ENCODE measurements around the gene SH3RF1.

The SH3RF1 gene

GRCh38 chr4:169094656-169095231 is 176.0 kb downstream of the SH3RF1 start:
- Histone ChIP-seq H2AFZ (ENCODE audit: low read length) (no peak overlapping the region), H3K27me3 (ENCODE audit: control insufficient read depth in 3 of 3, insufficient read depth in 3 of 3, low read depth in 1 of 3, low read length in 3 of 3) (no peaks in the 10 kb centered on the region), H4K8ac (ENCODE audit: low read depth, low read length) (no peak overlapping the region), H4K91ac (ENCODE audit: low read depth, low read length, poor library complexity) (no peak overlapping the region), H2AK5ac (ENCODE audit: low read depth, low read length) (no peak overlapping the region), H3K23ac (ENCODE audit: low read depth, low read length, poor library complexity) (no peak overlapping the region), H2BK12ac (ENCODE audit: low read length) (no peak overlapping the region), H3K79me1 (ENCODE audit: low read depth, low read length) (no peaks in the 10 kb centered on the region), H2BK5ac (ENCODE audit: low read length) (no peak overlapping the region), H3K27ac (replicated peaks; ENCODE audit: low read length) (no peak overlapping the region), H3K4me3 (ENCODE audit: low read length in 2 of 2) (no peak overlapping the region), H3K9me3 (replicated peaks in 1 of 2; ENCODE audit: control insufficient read depth in 2 of 2, insufficient read depth in 1 of 2, low read depth in 1 of 2, low read length in 2 of 2) (peaks cover 9 to 29% of the 10 kb centered on the region in 2 donors), H3K14ac (ENCODE audit: low read length) (no peak overlapping the region), H3K4me1 (ENCODE audit: control insufficient read depth in 2 of 2, insufficient read depth in 1 of 2, low read depth in 1 of 2, low read length in 2 of 2) (peaks cover 0 to 3% of the 10 kb centered on the region in 2 donors), H3K4me2 (ENCODE audit: insufficient read depth, low read length, poor library complexity, severe bottlenecking) (no peak overlapping the region), H2BK15ac (ENCODE audit: low read length) (no peak overlapping the region), H3K9ac (ENCODE audit: low read depth, low read length, poor library complexity) (no peak overlapping the region), H2BK120ac (ENCODE audit: low read depth, low read length) (no peak overlapping the region), H3K36me3 (replicated peaks in 1 of 2; ENCODE audit: control insufficient read depth in 2 of 2, insufficient read depth in 2 of 2, low read length in 2 of 2) (peaks cover 18 to 74% of the 10 kb centered on the region in 2 donors), H3K18ac (ENCODE audit: low read length) (no peak overlapping the region), H3K4ac (ENCODE audit: low read length) (no peak overlapping the region)
- no CpG with 5 or more reads among the region's 4 CpGs for WGBS, 2 donors (ENCODE audit: extremely low coverage in 2 of 2, insufficient read length in 2 of 2, insufficient replicate concordance in 1 of 2)
- no peak for DNase-seq (ENCODE audit: low spot score)

DNA sequence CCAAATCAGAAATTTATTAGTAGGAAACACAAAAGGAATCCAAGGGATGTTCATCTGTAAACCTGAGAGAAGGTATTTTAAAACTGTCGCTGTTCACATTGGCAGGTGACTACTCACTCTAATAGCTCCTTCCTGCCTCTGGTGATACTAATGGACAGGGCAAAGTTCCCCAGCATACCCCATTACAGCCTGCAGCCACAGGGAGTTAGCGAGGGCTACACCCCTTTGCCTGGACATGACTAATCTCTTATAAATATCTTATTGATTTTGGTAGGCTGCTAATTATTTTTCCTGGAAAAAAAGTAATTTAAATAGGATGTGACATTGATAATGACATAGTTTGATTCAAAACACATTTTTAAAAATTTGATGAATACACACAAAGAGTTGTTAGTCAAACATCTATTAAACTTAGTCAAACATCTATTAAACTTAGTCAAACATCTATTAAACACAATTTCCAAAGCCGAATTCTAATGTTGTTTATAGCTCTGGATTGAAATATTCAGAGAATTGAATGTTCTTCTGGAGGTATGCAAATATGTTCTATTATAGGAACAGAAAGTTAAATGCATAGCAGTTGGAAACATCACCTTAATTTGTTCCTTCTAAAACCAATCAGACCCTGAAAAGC is 177.8 kb downstream of the SH3RF1 start:
- no peaks in the 10 kb centered on the region for H3K79me1 ChIP-seq (ENCODE audit: low read depth, low read length)
- no peak overlapping the region for H2BK120ac ChIP-seq (ENCODE audit: low read depth, low read length)
- H2BK15ac ChIP-seq (ENCODE audit: low read length), result no peak overlapping the region
- no peak overlapping the region for H2BK12ac ChIP-seq (ENCODE audit: low read length)
- no peak overlapping the region for H3K4ac ChIP-seq (ENCODE audit: low read length)
- no peak for DNase-seq (ENCODE audit: low spot score)
- no peak overlapping the region for H4K8ac ChIP-seq (ENCODE audit: low read depth, low read length)
- WGBS, 2 donors (ENCODE audit: extremely low coverage in 2 of 2, insufficient read length in 2 of 2, insufficient replicate concordance in 1 of 2), result no CpG with 5 or more reads among the region's 3 CpGs
- peaks cover 0 to 3% of the 10 kb centered on the region in 2 donors for H3K4me1 ChIP-seq (ENCODE audit: control insufficient read depth in 2 of 2, insufficient read depth in 1 of 2, low read depth in 1 of 2, low read length in 2 of 2)
- no peak overlapping the region for H2BK5ac ChIP-seq (ENCODE audit: low read length)
- H2AK5ac ChIP-seq (ENCODE audit: low read depth, low read length), result no peak overlapping the region
- no peak overlapping the region for H3K4me2 ChIP-seq (ENCODE audit: insufficient read depth, low read length, poor library complexity, severe bottlenecking)
- H3K27ac ChIP-seq (replicated peaks; ENCODE audit: low read length), result no peak overlapping the region
- H3K23ac ChIP-seq (ENCODE audit: low read depth, low read length, poor library complexity), result no peak overlapping the region
- H2AFZ ChIP-seq (ENCODE audit: low read length), result no peak overlapping the region
- peaks cover 9 to 31% of the 10 kb centered on the region in 2 donors for H3K9me3 ChIP-seq (replicated peaks in 1 of 2; ENCODE audit: control insufficient read depth in 2 of 2, insufficient read depth in 1 of 2, low read depth in 1 of 2, low read length in 2 of 2)
- H3K36me3 ChIP-seq (replicated peaks in 1 of 2; ENCODE audit: control insufficient read depth in 2 of 2, insufficient read depth in 2 of 2, low read length in 2 of 2), result peaks cover 17 to 67% of the 10 kb centered on the region in 2 donors
- H3K4me3 ChIP-seq (ENCODE audit: low read length in 2 of 2), result no peak overlapping the region
- H4K91ac ChIP-seq (ENCODE audit: low read depth, low read length, poor library complexity), result no peak overlapping the region
- no peaks in the 10 kb centered on the region for H3K27me3 ChIP-seq (ENCODE audit: control insufficient read depth in 3 of 3, insufficient read depth in 3 of 3, low read depth in 1 of 3, low read length in 3 of 3)
- no peak overlapping the region for H3K14ac ChIP-seq (ENCODE audit: low read length)
- H3K18ac ChIP-seq (ENCODE audit: low read length), result no peak overlapping the region
- H3K9ac ChIP-seq (ENCODE audit: low read depth, low read length, poor library complexity), result no peak overlapping the region

DNA sequence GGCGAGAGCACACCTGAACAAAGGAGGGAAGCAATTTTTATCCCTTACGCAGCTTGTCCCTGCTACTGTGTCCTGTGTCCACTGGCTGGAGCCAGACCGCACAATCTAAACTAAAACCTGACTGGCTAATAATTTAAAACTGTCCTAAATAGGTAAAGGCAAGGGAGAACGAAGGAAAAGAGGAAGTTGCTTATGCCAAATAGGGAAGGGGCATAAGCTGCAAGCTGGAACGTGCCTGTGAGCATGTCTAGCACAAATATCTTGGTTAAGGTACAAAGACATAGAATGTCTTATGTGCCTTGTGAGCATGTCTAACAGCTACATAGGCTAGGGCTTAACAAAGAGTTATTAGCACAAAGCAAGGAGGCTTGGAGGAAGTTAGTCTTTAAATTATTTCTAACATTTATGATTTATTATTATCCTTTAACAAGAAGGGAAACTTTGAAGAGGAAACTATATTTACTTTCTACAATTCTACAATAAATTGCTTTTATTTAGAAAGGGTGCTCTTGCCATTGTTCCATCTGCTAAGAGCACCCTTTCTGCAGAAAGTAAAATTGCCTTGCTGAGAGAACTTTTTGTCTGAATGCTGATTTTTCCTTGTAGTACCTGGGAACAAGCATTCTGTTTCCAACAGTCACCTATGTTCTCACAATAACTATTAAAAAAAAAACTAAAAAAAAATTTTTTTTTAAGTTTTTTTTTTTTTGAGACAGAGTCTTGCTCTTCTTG is 180.1 kb downstream of the SH3RF1 start:
- Histone ChIP-seq H4K91ac (ENCODE audit: low read depth, low read length, poor library complexity) (no peak overlapping the region), H4K8ac (ENCODE audit: low read depth, low read length) (no peak overlapping the region), H3K9ac (ENCODE audit: low read depth, low read length, poor library complexity) (no peak overlapping the region), H3K4me3 (ENCODE audit: low read length in 2 of 2) (no peak overlapping the region), H3K18ac (ENCODE audit: low read length) (no peak overlapping the region), H3K9me3 (replicated peaks in 1 of 2; ENCODE audit: control insufficient read depth in 2 of 2, insufficient read depth in 1 of 2, low read depth in 1 of 2, low read length in 2 of 2) (peaks cover 9 to 31% of the 10 kb centered on the region in 2 donors), H3K14ac (ENCODE audit: low read length) (no peak overlapping the region), H2AFZ (ENCODE audit: low read length) (no peak overlapping the region), H2BK5ac (ENCODE audit: low read length) (no peak overlapping the region), H2BK120ac (ENCODE audit: low read depth, low read length) (no peak overlapping the region), H3K36me3 (replicated peaks in 1 of 2; ENCODE audit: control insufficient read depth in 2 of 2, insufficient read depth in 2 of 2, low read length in 2 of 2) (peaks cover 15 to 48% of the 10 kb centered on the region in 2 donors), H3K4ac (ENCODE audit: low read length) (no peak overlapping the region), H3K79me1 (ENCODE audit: low read depth, low read length) (no peaks in the 10 kb centered on the region), H3K23ac (ENCODE audit: low read depth, low read length, poor library complexity) (no peak overlapping the region), H2AK5ac (ENCODE audit: low read depth, low read length) (no peak overlapping the region), H2BK12ac (ENCODE audit: low read length) (no peak overlapping the region), H3K4me2 (ENCODE audit: insufficient read depth, low read length, poor library complexity, severe bottlenecking) (no peak overlapping the region), H3K27me3 (ENCODE audit: control insufficient read depth in 3 of 3, insufficient read depth in 3 of 3, low read depth in 1 of 3, low read length in 3 of 3) (no peaks in the 10 kb centered on the region), H3K27ac (replicated peaks; ENCODE audit: low read length) (no peak overlapping the region), H3K4me1 (ENCODE audit: control insufficient read depth in 2 of 2, insufficient read depth in 1 of 2, low read depth in 1 of 2, low read length in 2 of 2) (peaks cover 0 to 3% of the 10 kb centered on the region in 2 donors), H2BK15ac (ENCODE audit: low read length) (no peak overlapping the region)
- DNase-seq (ENCODE audit: low spot score), result no peak
- no CpG with 5 or more reads among the region's 5 CpGs for WGBS, 2 donors (ENCODE audit: extremely low coverage in 2 of 2, insufficient read length in 2 of 2, insufficient replicate concordance in 1 of 2)

- no peak overlapping the region for H3K14ac ChIP-seq (ENCODE audit: low read length)
- H4K8ac ChIP-seq (ENCODE audit: low read depth, low read length), result no peak overlapping the region
- H3K23ac ChIP-seq (ENCODE audit: low read depth, low read length, poor library complexity), result no peak overlapping the region
- H3K4me1 ChIP-seq (ENCODE audit: control insufficient read depth in 2 of 2, insufficient read depth in 1 of 2, low read depth in 1 of 2, low read length in 2 of 2), result no peaks in the 10 kb centered on the region
- H2BK120ac ChIP-seq (ENCODE audit: low read depth, low read length), result no peak overlapping the region
- H3K9ac ChIP-seq (ENCODE audit: low read depth, low read length, poor library complexity), result no peak overlapping the region
- H3K4me2 ChIP-seq (ENCODE audit: insufficient read depth, low read length, poor library complexity, severe bottlenecking), result no peak overlapping the region
- no peak overlapping the region for H2BK15ac ChIP-seq (ENCODE audit: low read length)
- no peak overlapping the region for H3K27ac ChIP-seq (replicated peaks; ENCODE audit: low read length)
- peaks cover 9 to 31% of the 10 kb centered on the region in 2 donors for H3K9me3 ChIP-seq (replicated peaks in 1 of 2; ENCODE audit: control insufficient read depth in 2 of 2, insufficient read depth in 1 of 2, low read depth in 1 of 2, low read length in 2 of 2)
- peaks cover 11 to 33% of the 10 kb centered on the region in 2 donors for H3K36me3 ChIP-seq (replicated peaks in 1 of 2; ENCODE audit: control insufficient read depth in 2 of 2, insufficient read depth in 2 of 2, low read length in 2 of 2)
- no peak overlapping the region for H2AK5ac ChIP-seq (ENCODE audit: low read depth, low read length)
- no peak overlapping the region for H3K4me3 ChIP-seq (ENCODE audit: low read length in 2 of 2)
- no peak overlapping the region for H3K18ac ChIP-seq (ENCODE audit: low read length)
- H2AFZ ChIP-seq (ENCODE audit: low read length), result no peak overlapping the region
- no peaks in the 10 kb centered on the region for H3K79me1 ChIP-seq (ENCODE audit: low read depth, low read length)
- WGBS, 2 donors (ENCODE audit: extremely low coverage in 2 of 2, insufficient read length in 2 of 2, insufficient replicate concordance in 1 of 2), result no CpG with 5 or more reads among the region's 5 CpGs
- no peaks in the 10 kb centered on the region for H3K27me3 ChIP-seq (ENCODE audit: control insufficient read depth in 3 of 3, insufficient read depth in 3 of 3, low read depth in 1 of 3, low read length in 3 of 3)
- H2BK5ac ChIP-seq (ENCODE audit: low read length), result no peak overlapping the region
- no peak overlapping the region for H2BK12ac ChIP-seq (ENCODE audit: low read length)
- H3K4ac ChIP-seq (ENCODE audit: low read length), result no peak overlapping the region
- H4K91ac ChIP-seq (ENCODE audit: low read depth, low read length, poor library complexity), result no peak overlapping the region
- no peak for DNase-seq (ENCODE audit: low spot score)
Measured at GRCh38 chr4:169089004-169089403, 181.8 kb downstream of the SH3RF1 start.
